Neural progenitor cell (in vitro differentiated cells): Measurements from ENCODE around the gene PFN4. TPM values are rescaled to one million over a fixed set of nuclear protein-coding genes. Genes with fewer than 3 reads are reported as not detected.

ENCODE experiments used
- DNase-seq: peaks from one replicate; pipeline ENCODE4 v3.0.0-alpha.2; 2016; ENCODE audit warnings: low spot score
- H2AFZ ChIP-seq: fragments of 200-600 bp; sonication (generic); replicated peaks from 2 replicates; pipeline ENCODE4 v1.6.1; 2016; ENCODE audit warnings: antibody characterized with exemption
- H3F3A ChIP-seq: fragments of 200-600 bp; sonication (generic); 2 replicates; pipeline ENCODE4 v1.6.1; 2016; ENCODE audit warnings: antibody characterized with exemption, low read depth
- H3K27ac ChIP-seq: fragments of 200-600 bp; sonication (generic); 2 replicates; pipeline ENCODE4 v1.5.1; 2016; ENCODE audit warnings: mild to moderate bottlenecking
- H3K27me3 ChIP-seq: fragments of 200-600 bp; sonication (generic); 2 replicates; pipeline ENCODE4 v1.6.1; 2016; ENCODE audit warnings: mild to moderate bottlenecking, moderate library complexity
- H3K36me3 ChIP-seq: fragments of 200-600 bp; sonication (generic); 2 replicates; pipeline ENCODE4 v1.5.1; 2016
- H3K4me1 ChIP-seq: fragments of 200-600 bp; sonication (generic); 2 replicates; pipeline ENCODE4 v1.6.1; 2016; ENCODE audit warnings: mixed run types
- H3K4me2 ChIP-seq: fragments of 200-600 bp; sonication (generic); 2 replicates; pipeline ENCODE4 v1.6.1; 2016
- H3K4me3 ChIP-seq: fragments of 200-600 bp; sonication (generic); 2 replicates; pipeline ENCODE4 v1.5.1; 2016
- H3K79me2 ChIP-seq: fragments of 200-600 bp; sonication (generic); 2 replicates; pipeline ENCODE4 v1.6.1; 2016; ENCODE audit warnings: low read depth
- H3K9ac ChIP-seq: fragments of 200-600 bp; sonication (generic); 2 replicates; pipeline ENCODE4 v1.6.1; 2016
- H3K9me3 ChIP-seq: fragments of 200-600 bp; sonication (generic); 2 replicates; pipeline ENCODE4 v1.5.1; 2016; ENCODE audit warnings: low read depth
- H4K20me1 ChIP-seq: fragments of 200-600 bp; sonication (generic); 2 replicates; pipeline ENCODE4 v1.6.1; 2016; ENCODE audit warnings: low read depth
- H3K27ac Mint-ChIP-seq: 3 replicates; pipeline ENCODE4 v1.8.0; 2021; ENCODE audit warnings: mixed read lengths
- H3K27me3 Mint-ChIP-seq: 2 replicates; pipeline ENCODE4 v1.8.0; 2022; ENCODE audit warnings: low read depth, mild to moderate bottlenecking, inconsistent platforms, moderate library complexity, mixed read lengths; ENCODE audit not compliant: insufficient read depth
- H3K36me3 Mint-ChIP-seq: 3 replicates; pipeline ENCODE4 v1.8.0; 2021; ENCODE audit warnings: mixed read lengths
- H3K4me1 Mint-ChIP-seq: 3 replicates; pipeline ENCODE4 v1.8.0; 2021; ENCODE audit warnings: mixed read lengths
- H3K4me3 Mint-ChIP-seq: 3 replicates; pipeline ENCODE4 v1.8.0; 2021; ENCODE audit warnings: mild to moderate bottlenecking, moderate library complexity, mixed read lengths
- H3K9me3 Mint-ChIP-seq: 3 replicates; pipeline ENCODE4 v1.8.0; 2020; ENCODE audit warnings: mixed read lengths
- CTCF ChIP-seq: fragments of 200-600 bp; sonication (generic); IDR thresholded peaks from 2 replicates; pipeline ENCODE4 v1.5.1; 2017; ENCODE audit warnings: antibody characterized with exemption, mild to moderate bottlenecking
- EZH2 ChIP-seq: fragments of 200-600 bp; sonication (generic); IDR thresholded peaks from 2 replicates; pipeline ENCODE4 v1.6.1; 2017; ENCODE audit warnings: antibody characterized with exemption, mild to moderate bottlenecking, moderate library complexity
- EZH2phosphoT487 ChIP-seq: fragments of 200-600 bp; sonication (generic); IDR thresholded peaks from 2 replicates; pipeline ENCODE4 v1.6.1; 2017; ENCODE audit warnings: antibody characterized with exemption
- total RNA-seq: library from RNA; depleted of rRNA; stranded (reverse); fragments of >200 nt; gene quantifications from 2 replicates; pipeline ENCODE4 v1.2.3, GENCODE V29; 2015; ENCODE audit warnings: low replicate concordance

The PFN4 gene
- total RNA-seq, 1 donor from 2014 or later = 0.21 TPM

GRCh38 chr2:24077535-24077877, 45.6 kb downstream of the PFN4 start:
- Mint-ChIP-seq H3K4me3 (peak overlapping the region; percentile 96), H3K9me3 (no peaks in the 10 kb centered on the region), H3K27me3 (peaks cover 4% of the 10 kb centered on the region), H3K4me1 (peaks cover 22% of the 10 kb centered on the region), H3K36me3 (peaks cover 16% of the 10 kb centered on the region), H3K27ac (no peak overlapping the region)
- Histone ChIP-seq H3K27me3 (no peaks in the 10 kb centered on the region), H3K4me2 (peak overlapping the region; percentile 86), H3K9me3 (no peaks in the 10 kb centered on the region), H4K20me1 (peaks cover 11% of the 10 kb centered on the region), H3K27ac (no peak overlapping the region), H3K79me2 (peaks cover 32% of the 10 kb centered on the region), H3K4me1 (no peaks in the 10 kb centered on the region), H3K4me3 (peak overlapping the region; percentile 79), H2AFZ (peak overlapping the region; percentile 41), H3K36me3 (peaks cover 11% of the 10 kb centered on the region), H3F3A (peaks cover 36% of the 10 kb centered on the region), H3K9ac (no peak overlapping the region)
- TF ChIP-seq CTCF = no peak
- TF ChIP-seq EZH2 = no peak
- TF ChIP-seq EZH2phosphoT487 = no peak
- DNase-seq = no peak

- Histone ChIP-seq H3K4me1 (no peaks in the 10 kb centered on the region), H3K4me2 (peak overlapping the region; percentile 86), H3K9ac (no peak overlapping the region), H3K79me2 (peaks cover 37% of the 10 kb centered on the region), H3K36me3 (peaks cover 11% of the 10 kb centered on the region), H3F3A (peaks cover 36% of the 10 kb centered on the region), H3K27ac (no peak overlapping the region), H3K27me3 (no peaks in the 10 kb centered on the region), H4K20me1 (peaks cover 11% of the 10 kb centered on the region), H3K9me3 (no peaks in the 10 kb centered on the region), H3K4me3 (peak overlapping the region; percentile 79), H2AFZ (peak overlapping the region; percentile 41)
- Mint-ChIP-seq H3K36me3 (peaks cover 15% of the 10 kb centered on the region), H3K4me3 (peak overlapping the region; percentile 96), H3K4me1 (peaks cover 22% of the 10 kb centered on the region), H3K27ac (no peak overlapping the region), H3K27me3 (peaks cover 4% of the 10 kb centered on the region), H3K9me3 (no peaks in the 10 kb centered on the region)
- TF ChIP-seq EZH2 (no peak), EZH2phosphoT487 (no peak), CTCF (no peak)
- DNase-seq = peak; percentile 45
Observed at GRCh38 chr2:24076849-24077534, 46.1 kb downstream of the PFN4 start.

- Mint-ChIP-seq H3K36me3 (peaks cover 12% of the 10 kb centered on the region), H3K27me3 (peaks cover 4% of the 10 kb centered on the region), H3K4me1 (peaks cover 22% of the 10 kb centered on the region), H3K4me3 (peak within 1 kb of the TSS; percentile 96), H3K9me3 (no peaks in the 10 kb centered on the region), H3K27ac (peak within 1 kb of the TSS; percentile 76)
- Histone ChIP-seq H3K9ac (peak within 1 kb of the TSS; percentile 81), H3K4me1 (no peaks in the 10 kb centered on the region), H3K79me2 (peaks cover 44% of the 10 kb centered on the region), H3K27me3 (no peaks in the 10 kb centered on the region), H3K4me3 (peak within 1 kb of the TSS; percentile 79), H3F3A (peaks cover 36% of the 10 kb centered on the region), H4K20me1 (peaks cover 17% of the 10 kb centered on the region), H2AFZ (peak within 1 kb of the TSS; percentile 91), H3K9me3 (no peaks in the 10 kb centered on the region), H3K4me2 (peak within 1 kb of the TSS; percentile 86), H3K36me3 (peaks cover 11% of the 10 kb centered on the region), H3K27ac (peak within 1 kb of the TSS; percentile 90)
- peak; percentile 99 for DNase-seq
- TF ChIP-seq EZH2 (no peak), CTCF (no peak), EZH2phosphoT487 (no peak)
Observed at GRCh38 chr2:24075915-24076848, 47.0 kb downstream of the PFN4 start, which contains the start of gene SF3B6. SF3B6 (minus strand) TSS chr2:24076326; CDS start chr2:24076229, 97 bp downstream.
